ENCODE data around the gene NGLY1. TPM values are rescaled to one million over a fixed set of nuclear protein-coding genes. Genes with fewer than 3 reads are reported as not detected.
A peak's percentile ranks its signal among the peaks of the same experiment; 100 is the strongest.

The NGLY1 gene
- total RNA-seq (2013; cell fraction: nucleolus; rRNA removed), result 268 and 273 TPM in 2 replicates
- 39.5 and 48.4 TPM in 2 replicates for total RNA-seq (2014; rRNA removed)
- 54.0 and 57.4 TPM in 2 replicates for total RNA-seq (2014; rRNA removed; fragmentation: Illumina TruSeq; extraction: Trizol)
- total RNA-seq (2021), result 44.6 and 47.7 TPM in 2 replicates
- polyA plus RNA-seq (2011; ENCODE audit: low read depth), result 29.0 TPM
- polyA plus RNA-seq (2011; rRNA removed), result 54.0 and 78.5 TPM in 2 replicates
- 22.4 and 31.4 TPM in 2 replicates for polyA plus RNA-seq (2011; cell fraction: cytosol; rRNA removed)
- 38.1 and 39.8 TPM in 2 replicates for polyA plus RNA-seq (2011; cell fraction: nucleus; rRNA removed)
- polyA plus RNA-seq (2012), result 49.8 and 58.0 TPM in 2 replicates
- 46.3 and 57.7 TPM in 2 replicates for polyA plus RNA-seq (2014; fragmentation: Illumina TruSeq; extraction: Trizol)
- polyA plus RNA-seq (2014; fragmentation: Nextera tagmentation; extraction: Ambion mirVana), result 10 to 100 TPM; 29.8 to 32.2 TPM
- 27.5 and 33.8 TPM in 2 replicates for polyA plus RNA-seq (2014; rRNA removed)
- 10 to 100 TPM; 60.2 to 73.5 TPM for polyA plus RNA-seq (2016; fragmentation: Nextera tagmentation; extraction: Ambion mirVana)
- 41.5 and 47.8 TPM in 2 replicates for polyA minus RNA-seq (2011; rRNA and poly(A)+ RNA removed)
- 19.2 and 19.6 TPM in 2 replicates for polyA minus RNA-seq (2011; cell fraction: cytosol; rRNA and poly(A)+ RNA removed)
- 73.1 and 100 TPM in 2 replicates for polyA minus RNA-seq (2011; cell fraction: nucleus; rRNA and poly(A)+ RNA removed)
- percentile 94 among the genes with signal in this experiment for Bru-seq, nascent RNA
- BruChase-seq, experiment 1, labeled RNA remaining after a 6-hour chase, result percentile 83 among the genes with signal in this experiment
- BruChase-seq, experiment 2, labeled RNA remaining after a 2-hour chase, result percentile 89 among the genes with signal in this experiment
- long read RNA-seq, experiment 1, transcript NGLY1-202 (12 exons, 2,473 nt), result major isoform, 24 of 61 reads
- long read RNA-seq, experiment 1, transcript NGLY1-204 (11 exons, 2,024 nt), result minor isoform, 8 of 61 reads
- long read RNA-seq, experiment 1, partial matches to known transcripts, result 2 of 61 reads
- long read RNA-seq, experiment 1, other reads (novel, unspliced or antisense), result 25 of 61 reads
- long read RNA-seq, experiment 2, transcript NGLY1-207 (12 exons, 2,534 nt), result minor isoform, 16 of 670 reads
- long read RNA-seq, experiment 2, transcript NGLY1-202 (12 exons, 2,473 nt), result major isoform, 344 of 670 reads
- long read RNA-seq, experiment 2, transcript NGLY1-204 (11 exons, 2,024 nt), result minor isoform, 65 of 670 reads
- long read RNA-seq, experiment 2, partial matches to known transcripts, result 23 of 670 reads
- long read RNA-seq, experiment 2, other reads (novel, unspliced or antisense), result 220 of 670 reads

GRCh38 chr3:25782938-25783660, at the start of gene NGLY1:
NGLY1 (minus strand) TSS chr3:25783443; CDS start chr3:25783390, 53 bp downstream.
- 1% methylated on average over 45 of the region's 72 CpGs for WGBS (ENCODE audit: insufficient coverage, insufficient replicate concordance, low lambda C conversion rate, missing lambda C conversion rate)
- TF ChIP-seq TBL1XR1 (IDR thresholded peaks at IDR 0.05; ENCODE audit: low read depth, low read length), result peak; percentile 38; the same call in 1 of the 2 replicates
- no peak for TF ChIP-seq CHD4 (IDR thresholded peaks at IDR 0.05)
- peak; percentile 91 for TF ChIP-seq POLR2A (IDR thresholded peaks at IDR 0.05; ENCODE audit: low read depth, low read length)
- TF ChIP-seq ZBED1 (IDR thresholded peaks at IDR 0.05; ENCODE audit: borderline replicate concordance), result 0 out of 2 replicates have a peak, but pooled peaks have one; percentile 28
- no peak for TF ChIP-seq HSF1 (IDR thresholded peaks at IDR 0.05; ENCODE audit: low read depth, low read length)
- peak; percentile 21; the same call in 1 of the 2 replicates for TF ChIP-seq NRF1 (conservative IDR thresholded peaks at IDR 0.05; ENCODE audit: low read depth, low read length)
- no peak for TF ChIP-seq RFX5 (IDR thresholded peaks at IDR 0.05; ENCODE audit: low read depth, low read length)
- 0 out of 2 replicates have a peak, but pooled peaks have one; percentile 11 for TF ChIP-seq EED (IDR thresholded peaks at IDR 0.05; ENCODE audit: low read depth)
- TF ChIP-seq GATAD2B (conservative IDR thresholded peaks at IDR 0.05; ENCODE audit: low read depth), result peak; percentile 67; the same call in 1 of the 2 replicates
- TF ChIP-seq MEF2A (IDR thresholded peaks at IDR 0.05; ENCODE audit: insufficient read depth, low read depth, low read length), result no peak
- TF ChIP-seq BMI1 (IDR thresholded peaks at IDR 0.05; ENCODE audit: borderline replicate concordance), result no peak
- TF ChIP-seq WRNIP1 (IDR thresholded peaks at IDR 0.05; ENCODE audit: borderline replicate concordance, low read depth, low read length), result no peak
- peak; percentile 50; the same call in 1 of the 2 replicates for TF ChIP-seq BACH1 (IDR thresholded peaks at IDR 0.05; ENCODE audit: borderline replicate concordance)
- TF ChIP-seq YY1 (IDR thresholded peaks at IDR 0.05; ENCODE audit: low read depth, low read length), result peak; percentile 91
- TF ChIP-seq TAF1 (IDR thresholded peaks at IDR 0.05; ENCODE audit: borderline replicate concordance, low read depth, low read length), result peak; percentile 86
- 0 out of 2 replicates have a peak, but pooled peaks have one; percentile 28 for TF ChIP-seq CHD2 (IDR thresholded peaks at IDR 0.05; ENCODE audit: borderline replicate concordance, low read depth, low read length)
- TF ChIP-seq SRF (IDR thresholded peaks at IDR 0.05; ENCODE audit: low read depth in 2 of 2, low read length in 2 of 2), result 0 out of 4 replicates have a peak, but pooled peaks of 1 of the 2 experiments have one; percentile 11
- peak; percentile 85; the same call in 1 of the 2 replicates for TF ChIP-seq POLR2AphosphoS2 (IDR thresholded peaks at IDR 0.05; ENCODE audit: low read depth, low read length)

More at GRCh38 chr3:25782938-25783660, at the start of gene NGLY1:
- H3K9me3 ChIP-seq (replicated peaks; ENCODE audit: control insufficient read depth, insufficient read depth, low read length), result no peaks in the 10 kb centered on the region; the same call in 2 of the 3 replicates
- H4K20me1 ChIP-seq (ENCODE audit: control insufficient read depth, insufficient read depth), result no peaks in the 10 kb centered on the region
- peak within 1 kb of the TSS; percentile 95 for H3K4me2 ChIP-seq (ENCODE audit: control insufficient read depth, insufficient read depth)
- POLR2A ChIA-PET, result interaction anchor here (0.5 to 1.5 kb wide), 12 partner anchors 9 to 1932 kb away, joined by 3 to 7 read pairs (median 4); no protein-coding TSS in a partner anchor
- ATAC-seq (peak; percentile 84), DNase-seq (ENCODE audit: low read depth, low spot score) (no peak), FAIRE-seq (no peak)
- CTCF ChIA-PET, result interaction anchor here (1.3 to 1.5 kb wide), 2 partner anchors 18 to 74 kb away, joined by 4 to 5 read pairs; no protein-coding TSS in a partner anchor
- no TSS peak for BruUV-seq (replicated peaks)
- H3K27ac ChIP-seq (ENCODE audit: control insufficient read depth, insufficient read depth), result peak within 1 kb of the TSS; percentile 86
- no peaks in the 10 kb centered on the region for H3K27me3 ChIP-seq (replicated peaks in 1 of 2; ENCODE audit: control insufficient read depth in 2 of 2, insufficient read depth in 2 of 2, low read length in 1 of 2)
- H3K4me1 ChIP-seq (ENCODE audit: control insufficient read depth, insufficient read depth, low read length), result peaks cover 10% of the 10 kb centered on the region
- H3K4me3 ChIP-seq, result peak within 1 kb of the TSS; percentile 79
- H3K36me3 ChIP-seq (ENCODE audit: control insufficient read depth in 2 of 2, insufficient read depth in 2 of 2, low read length in 1 of 2), result 0 out of 4 replicates have a peak, but pooled peaks cover 0 to 1% of the 10 kb centered on the region in 2 experiments
- intact Hi-C loops (cut with micrococcal nuclease; ENCODE audit: unreplicated experiment) (loop anchor here (2.0 kb wide), 1 partner anchor 14 kb away; no protein-coding TSS in a partner anchor), in situ Hi-C loops (cut with MboI) (loop anchor here (5.0 to 25.0 kb wide), 2 partner anchors 116 to 1846 kb away; partner anchors contain the start of gene NR1D2)
- peak within 1 kb of the TSS; percentile 86 for H3K9ac ChIP-seq (ENCODE audit: control insufficient read depth, insufficient read depth, low read length)
- H3K79me2 ChIP-seq (ENCODE audit: control insufficient read depth, insufficient read depth, low read length), result peaks cover 43% of the 10 kb centered on the region
- peak within 1 kb of the TSS; percentile 84 for H2AFZ ChIP-seq (ENCODE audit: control insufficient read depth, low read depth, low read length)
- RAD21 ChIA-PET (ENCODE audit: unreplicated experiment), result interaction anchor here (0.7 to 1.8 kb wide), 10 partner anchors 10 to 151 kb away, joined by 3 to 7 read pairs (median 4); no protein-coding TSS in a partner anchor
- SMC1A ChIA-PET (ENCODE audit: uncharacterized antibody, unreplicated experiment), result interaction anchor here (0.9 to 1.1 kb wide), 5 partner anchors 55 to 135 kb away, joined by 3 to 4 read pairs (median 3); no protein-coding TSS in a partner anchor

All from GM12878 (cell line).